Measurements from ENCODE around the gene NTRK2.

The NTRK2 gene

DNA sequence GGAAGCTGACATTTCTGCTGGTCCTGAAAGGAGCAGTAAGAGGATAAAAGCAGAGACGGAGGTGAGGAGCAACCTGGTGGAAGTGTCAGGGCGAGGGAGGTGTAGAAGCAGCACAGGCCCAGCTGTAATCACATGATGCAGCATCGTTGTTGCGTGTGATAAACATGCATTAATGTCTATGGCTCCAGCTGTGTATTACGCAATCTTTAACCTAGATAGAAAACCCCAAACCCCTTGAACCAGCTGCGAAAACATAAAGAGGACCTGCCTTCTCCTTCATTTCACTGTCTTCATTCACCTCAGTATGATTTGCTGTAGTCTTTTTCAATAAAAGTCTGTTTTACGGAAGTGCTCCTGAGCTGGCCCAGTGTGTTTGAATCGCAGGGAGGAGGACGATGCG is 162.9 kb downstream of the NTRK2 start:
- no peak overlapping the region for H3K27ac ChIP-seq
- TF ChIP-seq, protein P1, sequence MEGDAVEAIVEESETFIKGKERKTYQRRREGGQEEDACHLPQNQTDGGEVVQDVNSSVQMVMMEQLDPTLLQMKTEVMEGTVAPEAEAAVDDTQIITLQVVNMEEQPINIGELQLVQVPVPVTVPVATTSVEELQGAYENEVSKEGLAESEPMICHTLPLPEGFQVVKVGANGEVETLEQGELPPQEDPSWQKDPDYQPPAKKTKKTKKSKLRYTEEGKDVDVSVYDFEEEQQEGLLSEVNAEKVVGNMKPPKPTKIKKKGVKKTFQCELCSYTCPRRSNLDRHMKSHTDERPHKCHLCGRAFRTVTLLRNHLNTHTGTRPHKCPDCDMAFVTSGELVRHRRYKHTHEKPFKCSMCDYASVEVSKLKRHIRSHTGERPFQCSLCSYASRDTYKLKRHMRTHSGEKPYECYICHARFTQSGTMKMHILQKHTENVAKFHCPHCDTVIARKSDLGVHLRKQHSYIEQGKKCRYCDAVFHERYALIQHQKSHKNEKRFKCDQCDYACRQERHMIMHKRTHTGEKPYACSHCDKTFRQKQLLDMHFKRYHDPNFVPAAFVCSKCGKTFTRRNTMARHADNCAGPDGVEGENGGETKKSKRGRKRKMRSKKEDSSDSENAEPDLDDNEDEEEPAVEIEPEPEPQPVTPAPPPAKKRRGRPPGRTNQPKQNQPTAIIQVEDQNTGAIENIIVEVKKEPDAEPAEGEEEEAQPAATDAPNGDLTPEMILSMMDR (IDR thresholded peaks at IDR 0.05), result no peak
- no peak for TF ChIP-seq ZFX (IDR thresholded peaks at IDR 0.05; ENCODE audit: borderline replicate concordance)

DNA sequence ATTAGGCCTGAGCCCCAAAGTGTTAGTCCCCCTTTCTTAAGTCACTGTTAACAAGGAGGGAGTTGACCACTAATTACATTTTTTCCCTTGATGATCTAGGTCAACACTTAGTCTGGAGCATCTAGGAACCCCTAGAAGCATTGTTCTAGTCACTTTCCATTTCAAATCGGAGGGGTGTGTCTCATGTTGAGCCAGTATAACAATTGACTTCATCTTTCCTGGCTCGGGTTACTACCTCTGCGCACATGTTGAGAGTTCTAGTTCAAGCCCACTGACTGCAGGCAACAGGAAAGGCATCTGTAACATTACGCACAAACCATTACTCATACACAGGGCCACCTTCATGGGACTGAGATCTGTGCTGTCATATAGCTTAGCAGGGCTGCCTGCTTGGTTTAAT is 164.9 kb downstream of the NTRK2 start:
- TF ChIP-seq ZFX (IDR thresholded peaks at IDR 0.05; ENCODE audit: borderline replicate concordance), result no peak
- TF ChIP-seq, protein P1 (IDR thresholded peaks at IDR 0.05), result no peak
- no peak overlapping the region for H3K27ac ChIP-seq

DNA sequence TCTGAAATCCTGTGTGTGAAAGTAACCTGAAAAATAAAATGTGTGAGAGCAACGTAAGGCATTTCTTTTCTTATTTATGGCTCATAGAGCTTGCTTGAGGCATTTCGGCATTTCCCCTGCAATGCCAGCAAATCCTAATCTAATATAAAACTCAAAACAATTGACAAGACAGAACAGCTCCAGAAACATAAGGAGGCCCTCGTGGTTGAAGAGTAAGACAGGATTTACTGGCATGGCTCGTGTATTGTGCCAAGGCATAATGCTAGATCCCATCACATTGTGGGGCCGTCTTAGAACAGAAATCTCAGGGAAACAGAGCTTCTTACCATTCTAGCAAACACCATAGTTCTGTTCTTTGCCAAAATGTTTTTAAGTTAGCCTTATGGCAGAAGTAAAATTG is 166.2 kb downstream of the NTRK2 start:
- H3K27ac ChIP-seq, result no peak overlapping the region
- no peak for TF ChIP-seq ZFX (IDR thresholded peaks at IDR 0.05; ENCODE audit: borderline replicate concordance)
- TF ChIP-seq, protein P1 (IDR thresholded peaks at IDR 0.05), result no peak

DNA sequence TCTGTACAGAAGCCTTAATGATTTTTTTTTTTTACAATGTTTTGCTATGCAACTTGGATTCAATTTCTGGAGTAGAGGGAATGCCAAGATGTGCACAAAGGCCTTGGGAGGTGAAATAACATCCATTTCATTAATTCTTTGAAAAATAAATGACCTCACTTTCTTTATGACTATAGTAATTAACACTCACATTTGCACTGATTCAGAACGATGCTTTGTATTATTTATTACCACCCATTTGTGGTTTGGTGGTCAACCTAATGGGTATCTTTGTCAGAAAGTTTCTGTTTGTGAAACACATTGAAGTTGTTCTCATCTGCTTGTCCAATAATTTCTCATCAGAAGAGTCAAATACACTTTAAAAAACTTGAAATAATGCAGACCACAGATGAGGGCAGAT is 169.3 kb downstream of the NTRK2 start:
- no peak for TF ChIP-seq ZFX (IDR thresholded peaks at IDR 0.05; ENCODE audit: borderline replicate concordance)
- TF ChIP-seq, protein P1 (IDR thresholded peaks at IDR 0.05), result no peak

DNA sequence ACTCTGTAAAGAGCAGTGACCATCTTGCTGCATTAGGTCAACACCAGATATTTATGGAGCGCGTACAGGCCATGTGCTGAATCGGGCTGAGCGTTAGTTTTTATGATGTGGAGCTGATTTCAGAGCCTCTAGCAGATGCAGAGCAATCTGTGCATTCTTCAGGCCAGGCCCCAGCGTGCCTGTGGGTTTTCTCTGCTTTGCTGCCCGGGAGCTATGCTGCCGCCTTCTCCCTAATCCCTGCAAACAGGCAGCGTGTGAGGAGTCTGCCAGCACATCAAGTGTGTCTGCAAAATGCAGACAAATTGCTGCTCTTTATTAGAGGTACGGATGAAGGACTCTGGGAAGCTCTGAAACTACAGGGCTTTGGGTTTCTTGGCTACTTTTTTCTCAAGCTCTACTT is 170.0 kb downstream of the NTRK2 start:
- TF ChIP-seq, protein P1 (IDR thresholded peaks at IDR 0.05), result no peak
- no peak for TF ChIP-seq ZFX (IDR thresholded peaks at IDR 0.05; ENCODE audit: borderline replicate concordance)

More for the DNA sequence above, 169.3 kb downstream of the NTRK2 start:
- H3K27ac ChIP-seq, result no peak overlapping the region

DNA sequence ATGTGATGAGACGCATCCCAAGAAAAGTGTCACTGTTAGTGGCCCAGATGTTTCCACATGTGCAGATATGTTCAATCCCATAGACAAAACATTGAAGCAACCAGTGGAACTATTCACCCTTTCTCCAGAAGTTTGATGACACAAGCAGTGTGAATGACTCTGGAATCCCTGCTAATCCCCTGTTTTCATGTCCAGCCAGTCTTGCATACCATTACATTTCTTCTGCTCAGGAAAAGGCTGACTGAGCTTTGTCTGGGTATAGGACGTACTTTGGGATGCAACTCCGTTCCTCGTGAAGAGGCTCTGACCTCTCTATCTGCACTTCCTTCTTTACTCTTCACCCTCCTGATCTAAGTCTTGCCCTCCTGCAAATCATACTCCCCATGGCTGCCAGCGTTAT is 172.4 kb downstream of the NTRK2 start:
- no peak for TF ChIP-seq ZFX (IDR thresholded peaks at IDR 0.05; ENCODE audit: borderline replicate concordance)
- TF ChIP-seq, protein P1 (IDR thresholded peaks at IDR 0.05), result no peak

More for the DNA sequence above, 170.0 kb downstream of the NTRK2 start:
- no peak overlapping the region for H3K27ac ChIP-seq

DNA sequence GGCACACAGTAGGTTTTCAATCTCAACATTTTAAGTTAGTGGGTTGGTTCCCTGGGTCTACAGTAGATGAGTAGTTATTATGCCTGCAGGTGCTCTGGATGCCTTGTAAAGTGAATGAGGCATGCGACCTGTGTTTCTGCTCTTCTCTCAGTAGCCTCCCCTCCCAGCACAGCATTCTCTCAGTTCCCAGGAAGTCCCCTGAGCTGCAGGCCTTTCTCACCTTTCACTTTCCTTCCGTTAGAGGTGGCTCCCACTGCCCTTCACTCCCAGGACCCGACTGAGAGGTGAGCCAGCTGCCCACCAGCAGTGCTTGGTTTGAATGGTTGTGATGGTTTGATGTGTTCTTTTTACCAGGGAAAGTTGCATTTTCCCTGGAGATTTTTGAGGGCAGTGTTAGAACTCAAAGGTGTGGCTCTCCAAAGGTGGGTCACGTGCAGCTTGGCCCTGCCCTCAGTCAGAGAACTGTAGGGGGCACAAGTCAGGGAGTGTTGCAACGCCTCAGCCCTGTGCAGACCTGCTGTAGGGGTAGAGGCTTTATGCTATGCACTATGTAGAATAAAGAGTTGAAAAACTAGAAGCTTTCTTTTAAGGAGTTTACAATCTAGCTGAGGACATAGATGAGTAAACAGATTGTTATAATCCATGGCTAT is 173.8 kb downstream of the NTRK2 start:
- TF ChIP-seq ZFX (IDR thresholded peaks at IDR 0.05; ENCODE audit: borderline replicate concordance), result no peak
- TF ChIP-seq, protein P1 (IDR thresholded peaks at IDR 0.05), result no peak
- H3K27ac ChIP-seq, result no peak overlapping the region

More for the DNA sequence above, 172.4 kb downstream of the NTRK2 start:
- no peak overlapping the region for H3K27ac ChIP-seq

Data from 22Rv1 (cell line).